ENCODE results near the gene PLCB2.

The PLCB2 gene

DNA sequence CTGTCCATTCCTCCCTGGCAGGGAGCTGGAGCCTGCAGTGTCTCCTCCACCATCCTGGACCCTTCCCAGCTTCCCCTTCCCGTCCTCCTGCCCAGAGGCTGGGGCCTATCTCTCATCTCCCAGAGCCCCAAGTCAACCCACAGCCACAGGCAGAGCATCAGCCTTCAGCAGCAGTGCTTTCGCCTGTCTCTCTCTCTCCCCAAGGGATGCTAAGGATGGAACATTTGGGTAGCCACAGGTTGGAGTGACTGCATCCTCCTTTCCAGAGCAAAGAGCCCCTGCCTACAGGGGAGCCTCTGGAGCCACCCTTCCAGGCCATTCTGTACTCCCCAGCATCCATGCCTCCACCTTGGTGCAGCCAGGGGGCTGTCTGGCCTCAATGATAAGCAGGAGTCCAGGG, 4.2 kb downstream of the PLCB2 start:
- DNase-seq (ENCODE audit: low spot score), result no peak

- no peak for DNase-seq (ENCODE audit: low spot score)
Observed at GRCh38 chr15:40302981-40303380, 4.8 kb downstream of the PLCB2 start.

- DNase-seq (ENCODE audit: low spot score), result no peak
Observed at GRCh38 chr15:40302288-40302886, 5.3 kb downstream of the PLCB2 start.

DNA sequence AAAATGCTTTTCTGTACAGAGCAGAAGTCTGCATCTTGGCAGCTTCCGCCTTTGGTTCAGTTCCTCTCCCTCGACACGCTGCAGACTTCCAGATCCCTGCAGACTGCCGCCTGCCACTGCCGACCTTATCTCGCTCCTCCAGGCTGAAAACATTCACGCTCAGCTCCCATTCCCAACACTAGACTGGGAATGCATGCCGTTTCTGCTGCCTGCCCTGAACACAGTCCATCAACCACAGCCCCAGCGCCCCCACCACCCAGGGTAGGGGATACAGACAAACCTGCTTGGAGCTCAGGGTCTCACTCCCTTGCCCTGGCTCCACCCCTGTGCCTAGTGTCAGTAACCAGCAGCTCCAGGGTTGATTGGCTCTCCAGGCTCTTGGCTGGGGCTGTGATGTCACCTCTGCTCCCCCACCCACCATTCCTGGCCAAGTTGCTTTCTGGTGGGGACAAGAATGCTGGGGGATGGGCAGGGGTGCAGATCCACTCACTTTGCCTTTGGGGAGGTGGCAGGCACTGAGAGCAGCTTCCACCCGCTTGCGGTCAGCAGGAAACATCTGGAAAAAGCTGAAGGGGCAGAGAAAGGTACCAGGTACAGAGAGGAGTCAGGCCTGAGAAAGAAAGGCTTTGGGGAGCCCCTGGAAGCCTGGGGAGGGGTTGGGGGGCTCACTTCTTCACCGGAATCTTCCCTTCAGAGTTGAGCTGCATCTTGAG, 6.1 kb downstream of the PLCB2 start:
- DNase-seq (ENCODE audit: low spot score), result no peak

DNA sequence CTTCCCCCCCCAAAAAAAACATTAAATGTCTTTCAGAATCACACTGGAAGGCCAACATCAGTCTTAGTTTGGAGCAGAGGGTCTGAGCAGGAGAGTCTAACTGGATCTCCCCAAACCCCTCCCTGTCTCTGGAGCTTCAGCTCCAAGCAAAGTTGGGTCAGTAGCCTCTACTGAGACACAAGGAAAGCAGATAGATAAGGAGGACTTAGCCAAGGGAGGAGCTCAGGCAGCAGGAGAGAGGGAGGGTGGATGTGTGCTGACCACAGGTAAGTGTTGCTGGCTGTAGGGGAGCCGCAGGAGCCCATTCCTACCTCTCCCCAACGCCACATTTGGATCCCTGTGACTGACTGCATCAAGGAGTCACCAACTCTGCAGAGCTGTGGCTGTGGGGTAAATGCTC, 7.0 kb downstream of the PLCB2 start:
- DNase-seq (ENCODE audit: low spot score), result no peak

DNA sequence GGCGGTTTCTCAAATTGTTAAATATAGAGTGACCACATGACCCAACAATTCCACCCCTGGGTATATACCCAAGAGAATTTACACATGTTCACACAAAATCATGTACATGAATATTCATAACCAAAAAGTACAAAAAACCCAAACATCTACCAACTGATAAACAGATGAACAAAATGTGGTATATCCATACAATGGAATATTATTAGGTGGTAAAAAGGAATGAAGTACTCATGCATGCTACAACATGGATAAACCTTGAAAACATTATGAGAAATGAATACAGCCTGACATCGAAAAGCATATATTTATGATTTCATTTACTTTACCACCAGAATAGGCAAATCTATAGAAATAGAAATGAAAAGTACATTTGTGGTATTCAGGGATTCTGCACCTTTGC, 7.4 kb downstream of the PLCB2 start:
- no peak for DNase-seq (ENCODE audit: low spot score)

GRCh38 chr15:40298216-40298935, 9.4 kb downstream of the PLCB2 start:
- DNase-seq (ENCODE audit: low spot score), result no peak

DNA sequence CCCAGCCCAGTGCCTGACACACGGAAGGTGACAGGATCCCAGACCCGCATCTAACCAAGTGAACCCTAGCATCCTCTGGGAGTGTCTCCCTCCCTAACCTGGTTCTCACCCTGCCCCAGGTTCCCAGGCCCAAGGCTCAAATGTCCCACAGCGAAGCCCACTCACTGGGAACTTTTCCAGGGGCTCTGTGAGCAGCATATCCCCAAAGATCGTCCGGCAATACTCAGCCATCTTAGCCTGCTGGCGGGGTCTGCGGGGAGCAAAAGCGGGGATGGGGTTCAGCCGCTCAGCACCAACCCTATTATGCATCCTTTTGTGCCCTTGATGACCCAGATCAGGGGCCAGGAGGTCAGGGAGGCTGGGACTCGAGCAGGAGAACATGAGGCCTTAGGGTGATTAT, 10.4 kb downstream of the PLCB2 start:
- DNase-seq (ENCODE audit: low spot score), result no peak

DNA sequence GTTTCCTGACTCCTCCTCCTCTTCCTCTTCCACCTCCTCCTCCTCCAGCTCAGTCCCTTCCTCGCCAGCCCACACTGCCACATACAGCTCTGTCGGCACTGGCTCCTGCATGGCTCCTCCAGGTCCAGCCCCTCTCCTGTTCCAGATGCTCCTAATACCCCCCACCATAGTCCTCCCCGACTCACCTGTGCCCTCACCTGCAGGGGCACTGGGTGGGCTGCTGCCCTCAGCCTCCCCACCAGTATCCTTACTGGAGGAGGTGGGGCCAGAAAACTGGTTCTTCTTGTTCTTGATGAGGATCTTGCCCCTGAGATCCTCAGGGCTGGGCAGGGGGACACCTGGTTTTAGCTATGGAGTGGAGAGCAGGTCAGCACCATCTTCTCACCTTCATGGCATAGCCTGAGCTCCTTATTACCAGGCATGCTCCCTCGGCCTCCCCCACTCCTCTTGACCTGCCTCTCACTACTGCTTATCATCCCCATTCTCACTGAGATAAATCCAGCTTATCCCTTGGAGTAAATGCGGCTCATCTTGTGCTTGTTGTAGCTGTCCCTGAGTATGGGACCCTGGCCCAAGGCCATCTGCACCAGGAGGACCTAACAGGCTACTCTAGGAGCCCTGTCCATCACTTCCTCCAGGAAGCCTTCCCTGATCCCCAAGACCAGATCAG, 11.0 kb downstream of the PLCB2 start:
- no peak for DNase-seq (ENCODE audit: low spot score)

DNA sequence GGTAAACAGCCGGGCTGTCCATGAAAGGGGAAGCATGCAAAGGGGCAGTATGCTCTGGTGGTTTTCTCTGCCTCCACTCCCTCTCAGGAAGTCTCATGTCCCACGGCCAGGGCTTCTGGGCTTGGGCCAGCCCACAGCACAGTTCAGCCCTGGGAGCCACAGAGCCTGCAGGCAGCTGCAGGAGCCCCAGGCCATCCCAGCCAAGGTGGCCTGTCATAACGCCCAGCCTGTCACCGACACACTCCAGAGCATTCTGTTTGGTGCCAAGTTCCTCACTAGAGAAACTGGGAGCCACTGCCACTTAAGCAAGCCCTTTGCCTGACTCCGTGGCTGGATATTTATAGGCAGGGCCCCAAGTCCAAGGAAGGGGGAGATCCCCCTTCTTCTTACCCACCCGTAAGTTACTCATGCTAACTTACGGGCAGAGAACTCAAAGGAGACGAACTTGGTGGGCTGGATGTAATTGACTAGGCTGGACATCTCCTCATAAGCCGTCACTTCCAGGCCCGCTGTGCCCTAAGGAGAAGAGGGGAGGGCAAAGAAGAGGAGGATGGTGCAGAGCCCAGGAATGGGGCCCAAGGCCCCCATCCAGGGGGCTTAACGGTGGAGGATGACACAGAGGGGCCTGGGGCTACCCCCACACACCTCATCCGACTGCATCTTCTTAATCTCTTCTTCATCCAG, 11.7 kb downstream of the PLCB2 start:
- DNase-seq (ENCODE audit: low spot score), result no peak

GRCh38 chr15:40295297-40295696, 12.4 kb downstream of the PLCB2 start:
- DNase-seq (ENCODE audit: low spot score), result no peak

GRCh38 chr15:40293905-40294895, 13.5 kb downstream of the PLCB2 start:
- DNase-seq (ENCODE audit: low spot score), result no peak

GRCh38 chr15:40293006-40293405, 14.7 kb downstream of the PLCB2 start:
- no peak for DNase-seq (ENCODE audit: low spot score)

GRCh38 chr15:40292246-40292645, 15.5 kb downstream of the PLCB2 start:
- DNase-seq (ENCODE audit: low spot score), result no peak

- no peak for DNase-seq (ENCODE audit: low spot score)
Observed at GRCh38 chr15:40290918-40291574, 16.7 kb downstream of the PLCB2 start.

DNA sequence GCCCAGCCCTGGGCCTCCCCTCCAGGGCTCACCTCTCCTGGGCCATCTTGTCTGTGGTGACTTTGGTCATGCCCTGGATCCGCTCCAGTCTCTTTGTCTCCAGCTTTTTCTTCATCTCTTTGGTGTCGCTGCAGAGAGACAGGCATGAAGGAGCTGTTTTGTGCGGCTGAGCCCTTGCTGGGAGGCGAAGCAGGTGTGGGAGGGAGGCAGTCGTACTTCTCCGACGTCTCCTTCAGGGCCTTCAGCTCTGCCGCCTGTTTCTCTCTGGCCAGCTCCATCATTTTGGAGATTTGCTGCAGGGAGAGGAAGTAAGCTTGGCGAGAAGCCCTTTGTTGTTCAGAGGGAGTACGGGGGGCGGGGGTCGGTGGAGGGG, 17.2 kb downstream of the PLCB2 start:
- DNase-seq (ENCODE audit: low spot score), result no peak

GRCh38 chr15:40289140-40289775, 18.5 kb downstream of the PLCB2 start:
- DNase-seq (ENCODE audit: low spot score), result no peak

GRCh38 chr15:40287968-40288367, 19.8 kb downstream of the PLCB2 start:
- no peak for DNase-seq (ENCODE audit: low spot score)

- no peak for DNase-seq (ENCODE audit: low spot score)
Observed at GRCh38 chr15:40287505-40287904, 20.2 kb downstream of the PLCB2 start.

- DNase-seq (ENCODE audit: low spot score), result no peak
Observed at GRCh38 chr15:40286794-40287193, 20.9 kb downstream of the PLCB2 start.

Measured in NAMALWA (cell line).